GM23338 (cell line): Measurements from ENCODE around the gene ACAP1. TPM values are rescaled to one million over a fixed set of nuclear protein-coding genes. Genes with fewer than 3 reads are reported as not detected.

ENCODE experiments used
- ATAC-seq: fragments of 200-7000 bp; cut with Tn5 transposase; 3 replicates; pipeline ENCODE4 v1.9.1; 2020
- DNase-seq: peaks from one replicate; pipeline ENCODE4 v3.0.0-alpha.2; 2015; ENCODE audit warnings: low spot score
- H2AFZ ChIP-seq: fragments of 200-600 bp; sonication (generic); 2 replicates; pipeline ENCODE4 v1.8.0; 2016; ENCODE audit warnings: antibody characterized with exemption, mild to moderate bottlenecking, moderate library complexity
- H3F3A ChIP-seq: fragments of 200-600 bp; sonication (generic); replicated peaks from 2 replicates; pipeline ENCODE4 v1.8.0; 2017; ENCODE audit warnings: antibody characterized with exemption, mixed run types, low read depth
- H3K27ac ChIP-seq: fragments of 200-600 bp; sonication (generic); 2 replicates; pipeline ENCODE4 v1.6.1; 2016; ENCODE audit warnings: low read depth
- H3K27me3 ChIP-seq: fragments of 200-600 bp; sonication (generic); 2 replicates; pipeline ENCODE4 v1.8.0; 2016; ENCODE audit warnings: mild to moderate bottlenecking, mixed run types, moderate library complexity; ENCODE audit not compliant: insufficient read depth
- H3K36me3 ChIP-seq: fragments of 200-600 bp; sonication (generic); 2 replicates; pipeline ENCODE4 v1.8.0; 2016; ENCODE audit warnings: mild to moderate bottlenecking; ENCODE audit not compliant: insufficient read depth
- H3K4me1 ChIP-seq: fragments of 200-600 bp; sonication (generic); 2 replicates; pipeline ENCODE4 v1.8.0; 2016; ENCODE audit warnings: mild to moderate bottlenecking, moderate library complexity; ENCODE audit not compliant: insufficient read depth
- H3K4me2 ChIP-seq: fragments of 200-600 bp; sonication (generic); 2 replicates; pipeline ENCODE4 v1.7.1; 2017; ENCODE audit warnings: mixed run types
- H3K4me3 ChIP-seq: fragments of 200-600 bp; sonication (generic); 2 replicates; pipeline ENCODE4 v1.6.1; 2016; ENCODE audit warnings: mixed run types
- H3K79me2 ChIP-seq: fragments of 200-600 bp; sonication (generic); replicated peaks from 2 replicates; pipeline ENCODE4 v1.8.0; 2017; ENCODE audit warnings: mild to moderate bottlenecking; ENCODE audit not compliant: insufficient read depth
- H3K9me2 ChIP-seq: fragments of 200-600 bp; sonication (generic); 2 replicates; pipeline ENCODE4 v1.8.0; 2017; ENCODE audit not compliant: insufficient read depth
- H4K20me1 ChIP-seq: fragments of 200-600 bp; sonication (generic); replicated peaks from 2 replicates; pipeline ENCODE4 v1.8.0; 2017; ENCODE audit warnings: mild to moderate bottlenecking; ENCODE audit not compliant: insufficient read depth
- H3K27ac Mint-ChIP-seq: 2 replicates; pipeline ENCODE4 v1.8.0; 2020; ENCODE audit warnings: inconsistent platforms, mild to moderate bottlenecking, moderate library complexity, mixed read lengths
- H3K27me3 Mint-ChIP-seq: 3 replicates; pipeline ENCODE4 v1.8.0; 2022; ENCODE audit warnings: low read depth, mild to moderate bottlenecking, moderate library complexity, mixed read lengths, inconsistent platforms; ENCODE audit not compliant: insufficient read depth, poor library complexity
- H3K36me3 Mint-ChIP-seq: 3 replicates; pipeline ENCODE4 v1.8.0; 2021; ENCODE audit warnings: low read depth, mild to moderate bottlenecking, inconsistent platforms, moderate library complexity, mixed read lengths
- H3K4me1 Mint-ChIP-seq: 3 replicates; pipeline ENCODE4 v1.8.0; 2020; ENCODE audit warnings: mild to moderate bottlenecking, inconsistent platforms, mixed read lengths
- H3K4me3 Mint-ChIP-seq: 3 replicates; pipeline ENCODE4 v1.8.0; 2021; ENCODE audit warnings: moderate library complexity, mild to moderate bottlenecking, inconsistent platforms, mixed read lengths
- H3K9me3 Mint-ChIP-seq: 3 replicates; pipeline ENCODE4 v1.8.0; 2020; ENCODE audit warnings: moderate library complexity, mild to moderate bottlenecking, inconsistent platforms, mixed read lengths
- CREB1 ChIP-seq: fragments of 250-450 bp; sonication (Bioruptor Pico); IDR thresholded peaks from 2 replicates; pipeline ENCODE4 v1.5.0; 2020; ENCODE audit warnings: low read depth, mild to moderate bottlenecking, moderate library complexity
- EZH2 ChIP-seq: fragments of 200-600 bp; sonication (generic); IDR thresholded peaks from one replicate; pipeline ENCODE4 v1.8.0; 2017; ENCODE audit warnings: antibody characterized with exemption, mild to moderate bottlenecking, low read depth; ENCODE audit not compliant: unreplicated experiment
- EZH2phosphoT487 ChIP-seq: fragments of 200-600 bp; sonication (generic); IDR thresholded peaks from one replicate; pipeline ENCODE4 v1.8.1; 2018; ENCODE audit warnings: antibody characterized with exemption; ENCODE audit not compliant: unreplicated experiment
- JUNB ChIP-seq: IDR thresholded peaks from one replicate; pipeline ENCODE4 v1.6.1; 2016; ENCODE audit warnings: antibody characterized with exemption; ENCODE audit not compliant: unreplicated experiment
- NANOG ChIP-seq: IDR thresholded peaks from 2 replicates; pipeline ENCODE4 v1.6.1; 2016; ENCODE audit warnings: antibody characterized with exemption, borderline replicate concordance
- POLR2AphosphoS5 ChIP-seq: IDR thresholded peaks from 2 replicates; pipeline ENCODE4 v1.6.1; 2016; ENCODE audit warnings: antibody characterized with exemption, low read depth
- STAT1 ChIP-seq: IDR thresholded peaks from one replicate; pipeline ENCODE4 v1.6.1; 2016; ENCODE audit warnings: antibody characterized with exemption; ENCODE audit not compliant: unreplicated experiment
- ZNF114 ChIP-seq: fragments of 250-450 bp; sonication (Bioruptor Pico); IDR thresholded peaks from 2 replicates; pipeline ENCODE4 v1.5.0; 2020; ENCODE audit warnings: mild to moderate bottlenecking, moderate library complexity
- ZNF331 ChIP-seq: fragments of 250-450 bp; sonication (Bioruptor Pico); IDR thresholded peaks from 2 replicates; pipeline ENCODE4 v1.5.0; 2020; ENCODE audit warnings: low read depth, mild to moderate bottlenecking, moderate library complexity
- polyA plus RNA-seq: library from polyadenylated mRNA; unstranded; fragments of >200 nt; fragmentation: Nextera tagmentation; extraction: Ambion mirVana; gene quantifications from 2 replicates; pipeline ENCODE4 v1.2.1, GENCODE V29; 2016
- total RNA-seq: library from RNA; depleted of rRNA; stranded (reverse); fragments of >200 nt; shearing (Covaris generic); gene quantifications from 2 replicates; pipeline ENCODE4 v1.2.3, GENCODE V29; 2014
- TF ChIP-seq, protein P1 (sequence below): IDR thresholded peaks from one replicate; pipeline ENCODE4 v1.6.1; 2018; ENCODE audit warnings: antibody characterized with exemption; ENCODE audit not compliant: unreplicated experiment
- TF ChIP-seq, protein P2 (sequence below): IDR thresholded peaks from 2 replicates; pipeline ENCODE4 v1.6.1; 2016; ENCODE audit warnings: antibody characterized with exemption
- TF ChIP-seq, protein P3 (sequence below): fragments of 250-450 bp; sonication (Bioruptor Pico); IDR thresholded peaks from 2 replicates; pipeline ENCODE4 v1.5.0; 2020; ENCODE audit warnings: mild to moderate bottlenecking, moderate library complexity
- TF ChIP-seq, protein P4 (sequence below), 2 experiments: fragments of 200-600 bp in 1 of 2; sonication (generic) in 1 of 2; conservative IDR thresholded peaks; 2 replicates each; pipeline versions ENCODE4 v1.5.1 to v1.6.1; 2016 to 2017; ENCODE audit warnings: antibody characterized with exemption in 2 of 2, low read depth in 2 of 2, mild to moderate bottlenecking in 2 of 2, moderate library complexity in 1 of 2

Gene ACAP1
- total and polyA plus RNA-seq, 2 experiments from 2014 or later, result 30.7 to 40.1 TPM

DNA sequence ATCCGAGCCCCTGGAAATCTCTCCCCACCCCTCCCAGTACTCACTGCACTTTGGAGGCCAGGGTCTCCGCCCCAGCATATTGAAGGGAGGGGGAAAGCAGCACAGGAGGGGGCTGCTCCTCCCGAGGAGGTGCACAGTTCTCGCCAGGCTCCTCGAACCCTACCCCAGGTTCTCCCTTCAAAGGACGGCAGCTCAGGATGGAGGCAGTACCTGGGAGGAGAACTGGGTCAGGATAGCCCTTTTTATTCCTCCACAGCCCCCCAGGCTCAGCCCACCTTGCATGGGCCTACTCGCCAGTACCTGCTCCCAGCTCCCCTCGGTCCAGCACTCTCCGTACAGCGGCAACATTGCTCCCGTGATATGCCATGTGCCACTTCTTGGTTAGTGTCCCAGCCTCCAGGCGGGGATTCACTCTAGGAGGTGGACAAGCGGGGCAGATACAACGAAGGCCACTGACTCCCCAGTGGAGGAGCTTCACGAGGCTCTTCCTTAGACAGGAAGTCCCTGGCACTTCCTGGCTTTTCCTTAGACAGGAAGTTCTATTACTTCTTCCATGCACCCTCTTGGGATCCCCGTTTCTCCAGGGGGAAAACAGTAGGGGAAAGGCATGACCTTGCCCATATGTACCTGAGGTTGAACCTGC is 19.0 kb upstream of the ACAP1 start:
- peaks cover 25% of the 10 kb centered on the region for H3K27me3 Mint-ChIP-seq
- Histone ChIP-seq H3K4me1 (peaks cover 6% of the 10 kb centered on the region; the same call in 1 of the 2 replicates), H4K20me1 (peaks cover 13% of the 10 kb centered on the region), H3K27ac (no peak overlapping the region), H3K79me2 (peaks cover 8% of the 10 kb centered on the region; the same call in 1 of the 2 replicates), H3K9me2 (no peaks in the 10 kb centered on the region), H3K4me2 (no peak overlapping the region), H3K4me3 (no peak overlapping the region), H3K27me3 (no peaks in the 10 kb centered on the region), H3F3A (peaks cover 46% of the 10 kb centered on the region), H3K36me3 (peaks cover 30% of the 10 kb centered on the region), H2AFZ (no peak overlapping the region)
- no peak for DNase-seq
- TF ChIP-seq EZH2, result no peak
- no peak for TF ChIP-seq NANOG
- TF ChIP-seq, protein P1, sequence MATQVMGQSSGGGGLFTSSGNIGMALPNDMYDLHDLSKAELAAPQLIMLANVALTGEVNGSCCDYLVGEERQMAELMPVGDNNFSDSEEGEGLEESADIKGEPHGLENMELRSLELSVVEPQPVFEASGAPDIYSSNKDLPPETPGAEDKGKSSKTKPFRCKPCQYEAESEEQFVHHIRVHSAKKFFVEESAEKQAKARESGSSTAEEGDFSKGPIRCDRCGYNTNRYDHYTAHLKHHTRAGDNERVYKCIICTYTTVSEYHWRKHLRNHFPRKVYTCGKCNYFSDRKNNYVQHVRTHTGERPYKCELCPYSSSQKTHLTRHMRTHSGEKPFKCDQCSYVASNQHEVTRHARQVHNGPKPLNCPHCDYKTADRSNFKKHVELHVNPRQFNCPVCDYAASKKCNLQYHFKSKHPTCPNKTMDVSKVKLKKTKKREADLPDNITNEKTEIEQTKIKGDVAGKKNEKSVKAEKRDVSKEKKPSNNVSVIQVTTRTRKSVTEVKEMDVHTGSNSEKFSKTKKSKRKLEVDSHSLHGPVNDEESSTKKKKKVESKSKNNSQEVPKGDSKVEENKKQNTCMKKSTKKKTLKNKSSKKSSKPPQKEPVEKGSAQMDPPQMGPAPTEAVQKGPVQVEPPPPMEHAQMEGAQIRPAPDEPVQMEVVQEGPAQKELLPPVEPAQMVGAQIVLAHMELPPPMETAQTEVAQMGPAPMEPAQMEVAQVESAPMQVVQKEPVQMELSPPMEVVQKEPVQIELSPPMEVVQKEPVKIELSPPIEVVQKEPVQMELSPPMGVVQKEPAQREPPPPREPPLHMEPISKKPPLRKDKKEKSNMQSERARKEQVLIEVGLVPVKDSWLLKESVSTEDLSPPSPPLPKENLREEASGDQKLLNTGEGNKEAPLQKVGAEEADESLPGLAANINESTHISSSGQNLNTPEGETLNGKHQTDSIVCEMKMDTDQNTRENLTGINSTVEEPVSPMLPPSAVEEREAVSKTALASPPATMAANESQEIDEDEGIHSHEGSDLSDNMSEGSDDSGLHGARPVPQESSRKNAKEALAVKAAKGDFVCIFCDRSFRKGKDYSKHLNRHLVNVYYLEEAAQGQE, result no peak
- TF ChIP-seq, protein P2, sequence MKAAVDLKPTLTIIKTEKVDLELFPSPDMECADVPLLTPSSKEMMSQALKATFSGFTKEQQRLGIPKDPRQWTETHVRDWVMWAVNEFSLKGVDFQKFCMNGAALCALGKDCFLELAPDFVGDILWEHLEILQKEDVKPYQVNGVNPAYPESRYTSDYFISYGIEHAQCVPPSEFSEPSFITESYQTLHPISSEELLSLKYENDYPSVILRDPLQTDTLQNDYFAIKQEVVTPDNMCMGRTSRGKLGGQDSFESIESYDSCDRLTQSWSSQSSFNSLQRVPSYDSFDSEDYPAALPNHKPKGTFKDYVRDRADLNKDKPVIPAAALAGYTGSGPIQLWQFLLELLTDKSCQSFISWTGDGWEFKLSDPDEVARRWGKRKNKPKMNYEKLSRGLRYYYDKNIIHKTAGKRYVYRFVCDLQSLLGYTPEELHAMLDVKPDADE, result no peak
- TF ChIP-seq CREB1 (CRISPR knock-in tag), result no peak
- TF ChIP-seq, protein P3, sequence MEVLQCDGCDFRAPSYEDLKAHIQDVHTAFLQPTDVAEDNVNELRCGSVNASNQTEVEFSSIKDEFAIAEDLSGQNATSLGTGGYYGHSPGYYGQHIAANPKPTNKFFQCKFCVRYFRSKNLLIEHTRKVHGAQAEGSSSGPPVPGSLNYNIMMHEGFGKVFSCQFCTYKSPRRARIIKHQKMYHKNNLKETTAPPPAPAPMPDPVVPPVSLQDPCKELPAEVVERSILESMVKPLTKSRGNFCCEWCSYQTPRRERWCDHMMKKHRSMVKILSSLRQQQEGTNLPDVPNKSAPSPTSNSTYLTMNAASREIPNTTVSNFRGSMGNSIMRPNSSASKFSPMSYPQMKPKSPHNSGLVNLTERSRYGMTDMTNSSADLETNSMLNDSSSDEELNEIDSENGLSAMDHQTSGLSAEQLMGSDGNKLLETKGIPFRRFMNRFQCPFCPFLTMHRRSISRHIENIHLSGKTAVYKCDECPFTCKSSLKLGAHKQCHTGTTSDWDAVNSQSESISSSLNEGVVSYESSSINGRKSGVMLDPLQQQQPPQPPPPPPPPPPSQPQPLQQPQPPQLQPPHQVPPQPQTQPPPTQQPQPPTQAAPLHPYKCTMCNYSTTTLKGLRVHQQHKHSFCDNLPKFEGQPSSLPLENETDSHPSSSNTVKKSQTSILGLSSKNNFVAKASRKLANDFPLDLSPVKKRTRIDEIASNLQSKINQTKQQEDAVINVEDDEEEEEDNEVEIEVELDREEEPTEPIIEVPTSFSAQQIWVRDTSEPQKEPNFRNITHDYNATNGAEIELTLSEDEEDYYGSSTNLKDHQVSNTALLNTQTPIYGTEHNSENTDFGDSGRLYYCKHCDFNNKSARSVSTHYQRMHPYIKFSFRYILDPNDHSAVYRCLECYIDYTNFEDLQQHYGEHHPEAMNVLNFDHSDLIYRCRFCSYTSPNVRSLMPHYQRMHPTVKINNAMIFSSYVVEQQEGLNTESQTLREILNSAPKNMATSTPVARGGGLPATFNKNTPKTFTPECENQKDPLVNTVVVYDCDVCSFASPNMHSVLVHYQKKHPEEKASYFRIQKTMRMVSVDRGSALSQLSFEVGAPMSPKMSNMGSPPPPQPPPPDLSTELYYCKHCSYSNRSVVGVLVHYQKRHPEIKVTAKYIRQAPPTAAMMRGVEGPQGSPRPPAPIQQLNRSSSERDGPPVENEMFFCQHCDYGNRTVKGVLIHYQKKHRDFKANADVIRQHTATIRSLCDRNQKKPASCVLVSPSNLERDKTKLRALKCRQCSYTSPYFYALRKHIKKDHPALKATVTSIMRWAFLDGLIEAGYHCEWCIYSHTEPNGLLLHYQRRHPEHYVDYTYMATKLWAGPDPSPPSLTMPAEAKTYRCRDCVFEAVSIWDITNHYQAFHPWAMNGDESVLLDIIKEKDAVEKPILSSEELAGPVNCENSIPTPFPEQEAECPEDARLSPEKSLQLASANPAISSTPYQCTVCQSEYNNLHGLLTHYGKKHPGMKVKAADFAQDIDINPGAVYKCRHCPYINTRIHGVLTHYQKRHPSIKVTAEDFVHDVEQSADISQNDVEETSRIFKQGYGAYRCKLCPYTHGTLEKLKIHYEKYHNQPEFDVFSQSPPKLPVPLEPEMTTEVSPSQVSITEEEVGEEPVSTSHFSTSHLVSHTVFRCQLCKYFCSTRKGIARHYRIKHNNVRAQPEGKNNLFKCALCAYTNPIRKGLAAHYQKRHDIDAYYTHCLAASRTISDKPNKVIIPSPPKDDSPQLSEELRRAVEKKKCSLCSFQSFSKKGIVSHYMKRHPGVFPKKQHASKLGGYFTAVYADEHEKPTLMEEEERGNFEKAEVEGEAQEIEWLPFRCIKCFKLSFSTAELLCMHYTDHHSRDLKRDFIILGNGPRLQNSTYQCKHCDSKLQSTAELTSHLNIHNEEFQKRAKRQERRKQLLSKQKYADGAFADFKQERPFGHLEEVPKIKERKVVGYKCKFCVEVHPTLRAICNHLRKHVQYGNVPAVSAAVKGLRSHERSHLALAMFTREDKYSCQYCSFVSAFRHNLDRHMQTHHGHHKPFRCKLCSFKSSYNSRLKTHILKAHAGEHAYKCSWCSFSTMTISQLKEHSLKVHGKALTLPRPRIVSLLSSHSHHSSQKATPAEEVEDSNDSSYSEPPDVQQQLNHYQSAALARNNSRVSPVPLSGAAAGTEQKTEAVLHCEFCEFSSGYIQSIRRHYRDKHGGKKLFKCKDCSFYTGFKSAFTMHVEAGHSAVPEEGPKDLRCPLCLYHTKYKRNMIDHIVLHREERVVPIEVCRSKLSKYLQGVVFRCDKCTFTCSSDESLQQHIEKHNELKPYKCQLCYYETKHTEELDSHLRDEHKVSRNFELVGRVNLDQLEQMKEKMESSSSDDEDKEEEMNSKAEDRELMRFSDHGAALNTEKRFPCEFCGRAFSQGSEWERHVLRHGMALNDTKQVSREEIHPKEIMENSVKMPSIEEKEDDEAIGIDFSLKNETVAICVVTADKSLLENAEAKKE, result no peak
- no peak for TF ChIP-seq ZNF114 (CRISPR knock-in tag)
- TF ChIP-seq EZH2phosphoT487, result no peak
- TF ChIP-seq STAT1, result no peak
- TF ChIP-seq JUNB, result no peak
- no peak for TF ChIP-seq ZNF331
- no peak for TF ChIP-seq POLR2AphosphoS5
- TF ChIP-seq, protein P4, sequence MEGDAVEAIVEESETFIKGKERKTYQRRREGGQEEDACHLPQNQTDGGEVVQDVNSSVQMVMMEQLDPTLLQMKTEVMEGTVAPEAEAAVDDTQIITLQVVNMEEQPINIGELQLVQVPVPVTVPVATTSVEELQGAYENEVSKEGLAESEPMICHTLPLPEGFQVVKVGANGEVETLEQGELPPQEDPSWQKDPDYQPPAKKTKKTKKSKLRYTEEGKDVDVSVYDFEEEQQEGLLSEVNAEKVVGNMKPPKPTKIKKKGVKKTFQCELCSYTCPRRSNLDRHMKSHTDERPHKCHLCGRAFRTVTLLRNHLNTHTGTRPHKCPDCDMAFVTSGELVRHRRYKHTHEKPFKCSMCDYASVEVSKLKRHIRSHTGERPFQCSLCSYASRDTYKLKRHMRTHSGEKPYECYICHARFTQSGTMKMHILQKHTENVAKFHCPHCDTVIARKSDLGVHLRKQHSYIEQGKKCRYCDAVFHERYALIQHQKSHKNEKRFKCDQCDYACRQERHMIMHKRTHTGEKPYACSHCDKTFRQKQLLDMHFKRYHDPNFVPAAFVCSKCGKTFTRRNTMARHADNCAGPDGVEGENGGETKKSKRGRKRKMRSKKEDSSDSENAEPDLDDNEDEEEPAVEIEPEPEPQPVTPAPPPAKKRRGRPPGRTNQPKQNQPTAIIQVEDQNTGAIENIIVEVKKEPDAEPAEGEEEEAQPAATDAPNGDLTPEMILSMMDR (conservative IDR thresholded peaks at IDR 0.05; ENCODE audit: low read depth in 2 of 2), result no peak
- H3K4me3 Mint-ChIP-seq, result peak overlapping the region; percentile 42; the same call in 1 of the 3 replicates
- peaks cover 25% of the 10 kb centered on the region for H3K4me1 Mint-ChIP-seq
- peaks cover 77% of the 10 kb centered on the region for H3K36me3 Mint-ChIP-seq
- H3K9me3 Mint-ChIP-seq, result no peaks in the 10 kb centered on the region
- H3K27ac Mint-ChIP-seq, result no peak overlapping the region
- no peak for ATAC-seq
